ENCODE measurements around the gene SFXN5.

SFXN5 gene

DNA sequence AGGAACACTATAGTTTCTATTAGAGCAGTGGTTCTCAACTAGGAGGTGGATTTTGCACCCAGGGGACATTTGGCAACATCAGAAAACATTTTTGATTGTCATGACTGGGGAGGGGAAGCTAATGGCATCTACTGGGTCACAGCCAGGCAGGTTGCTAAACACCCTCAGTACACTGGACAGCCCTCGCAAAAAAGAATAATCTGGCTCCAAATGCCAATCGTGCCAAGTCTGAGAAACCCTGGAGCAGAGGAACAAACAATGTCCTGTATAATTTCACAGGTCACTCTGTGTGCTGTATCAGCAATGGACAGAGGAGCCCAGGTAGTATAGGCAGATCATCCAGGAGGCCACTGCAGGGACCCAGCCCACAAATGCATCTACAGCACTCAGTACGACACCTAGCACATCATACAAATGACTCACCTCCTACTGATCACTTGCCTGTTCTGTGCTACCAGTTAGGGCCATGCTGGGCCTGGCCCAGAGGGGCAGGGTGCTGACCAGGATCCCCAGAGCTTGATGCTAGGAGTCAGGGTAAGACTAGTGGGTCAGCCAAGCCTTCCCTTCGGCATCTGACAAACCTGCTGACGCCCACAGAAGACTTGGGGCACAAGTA lies 37.6 kb downstream of the SFXN5 start:
- TF ChIP-seq, protein P1, sequence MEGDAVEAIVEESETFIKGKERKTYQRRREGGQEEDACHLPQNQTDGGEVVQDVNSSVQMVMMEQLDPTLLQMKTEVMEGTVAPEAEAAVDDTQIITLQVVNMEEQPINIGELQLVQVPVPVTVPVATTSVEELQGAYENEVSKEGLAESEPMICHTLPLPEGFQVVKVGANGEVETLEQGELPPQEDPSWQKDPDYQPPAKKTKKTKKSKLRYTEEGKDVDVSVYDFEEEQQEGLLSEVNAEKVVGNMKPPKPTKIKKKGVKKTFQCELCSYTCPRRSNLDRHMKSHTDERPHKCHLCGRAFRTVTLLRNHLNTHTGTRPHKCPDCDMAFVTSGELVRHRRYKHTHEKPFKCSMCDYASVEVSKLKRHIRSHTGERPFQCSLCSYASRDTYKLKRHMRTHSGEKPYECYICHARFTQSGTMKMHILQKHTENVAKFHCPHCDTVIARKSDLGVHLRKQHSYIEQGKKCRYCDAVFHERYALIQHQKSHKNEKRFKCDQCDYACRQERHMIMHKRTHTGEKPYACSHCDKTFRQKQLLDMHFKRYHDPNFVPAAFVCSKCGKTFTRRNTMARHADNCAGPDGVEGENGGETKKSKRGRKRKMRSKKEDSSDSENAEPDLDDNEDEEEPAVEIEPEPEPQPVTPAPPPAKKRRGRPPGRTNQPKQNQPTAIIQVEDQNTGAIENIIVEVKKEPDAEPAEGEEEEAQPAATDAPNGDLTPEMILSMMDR (conservative IDR thresholded peaks at IDR 0.05; ENCODE audit: low read depth, low read length) = no peak
- Histone ChIP-seq H3K27ac (no peak overlapping the region), H3K36me3 (ENCODE audit: insufficient read depth) (no peaks in the 10 kb centered on the region), H3K4me3 (IDR thresholded peaks at IDR 0.05; ENCODE audit: insufficient read depth, low read depth, low read length) (no peak overlapping the region), H3K79me2 (ENCODE audit: insufficient read depth, low read depth) (no peaks in the 10 kb centered on the region), H3K27me3 (ENCODE audit: insufficient read depth, low read depth) (no peaks in the 10 kb centered on the region), H3K4me2 (no peak overlapping the region), H4K20me1 (ENCODE audit: insufficient read depth) (no peaks in the 10 kb centered on the region), H2AFZ (ENCODE audit: low read depth) (no peak overlapping the region), H3K9ac (no peak overlapping the region), H3K4me1 (ENCODE audit: low read depth, poor library complexity, severe bottlenecking) (no peaks in the 10 kb centered on the region)

DNA sequence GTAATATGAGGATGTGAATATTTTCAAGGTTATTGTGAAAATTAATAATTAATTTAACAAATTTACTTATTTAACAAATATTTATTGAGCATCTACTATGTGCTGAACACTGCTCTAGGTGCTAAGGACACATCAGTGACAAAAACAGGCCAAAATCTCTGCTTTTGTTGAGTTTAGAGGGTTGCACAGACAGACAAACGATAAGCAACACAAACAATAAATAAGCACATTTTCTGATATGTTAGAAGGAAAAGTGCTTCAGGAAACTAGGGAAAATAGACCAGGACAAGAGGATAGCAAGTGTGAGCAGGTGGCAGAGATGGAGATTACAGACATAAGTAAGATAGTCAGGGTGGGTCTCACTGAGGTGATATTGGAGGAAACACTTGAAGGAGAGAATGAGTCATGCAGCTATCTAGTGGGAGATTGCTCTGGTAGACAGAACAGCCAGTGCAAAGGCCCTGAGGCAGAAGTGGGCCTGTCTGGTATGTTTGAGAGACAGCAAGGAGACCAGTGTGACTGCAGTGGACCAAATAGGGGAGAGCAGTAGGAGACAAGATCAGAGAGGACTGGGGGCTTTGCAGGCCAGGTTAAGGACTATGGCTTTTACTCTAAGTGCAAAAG lies 38.3 kb downstream of the SFXN5 start:
- no peak overlapping the region for H3K9ac ChIP-seq
- H3K4me1 ChIP-seq (ENCODE audit: low read depth, poor library complexity, severe bottlenecking) = no peaks in the 10 kb centered on the region
- no peaks in the 10 kb centered on the region for H3K27me3 ChIP-seq (ENCODE audit: insufficient read depth, low read depth)
- H3K27ac ChIP-seq = no peak overlapping the region
- H4K20me1 ChIP-seq (ENCODE audit: insufficient read depth) = no peaks in the 10 kb centered on the region
- no peak overlapping the region for H3K4me3 ChIP-seq (IDR thresholded peaks at IDR 0.05; ENCODE audit: insufficient read depth, low read depth, low read length)
- no peaks in the 10 kb centered on the region for H3K79me2 ChIP-seq (ENCODE audit: insufficient read depth, low read depth)
- TF ChIP-seq, protein P1 (conservative IDR thresholded peaks at IDR 0.05; ENCODE audit: low read depth, low read length) = no peak
- H3K4me2 ChIP-seq = no peak overlapping the region
- no peaks in the 10 kb centered on the region for H3K36me3 ChIP-seq (ENCODE audit: insufficient read depth)
- no peak overlapping the region for H2AFZ ChIP-seq (ENCODE audit: low read depth)

DNA sequence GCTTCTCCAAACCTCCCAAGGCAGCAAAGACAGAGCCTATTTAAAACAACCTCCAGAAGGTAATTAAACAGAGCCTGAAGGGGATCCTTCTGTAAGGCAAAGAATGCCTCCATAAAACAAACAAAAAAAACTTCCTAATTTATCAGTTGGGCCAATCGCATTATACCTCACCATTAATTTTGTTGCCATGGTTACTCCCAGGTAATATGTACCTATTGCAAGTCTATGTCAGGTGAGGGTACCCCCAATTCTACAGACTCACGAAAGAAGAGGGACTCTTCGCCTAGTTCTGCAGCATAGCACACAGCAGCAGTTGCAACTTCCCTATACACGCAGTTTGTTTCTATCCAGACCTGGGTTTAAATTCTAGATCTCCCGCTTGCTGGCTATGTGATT lies 38.8 kb downstream of the SFXN5 start:
- no peak overlapping the region for H3K4me2 ChIP-seq
- H3K36me3 ChIP-seq (ENCODE audit: insufficient read depth) = no peaks in the 10 kb centered on the region
- no peak overlapping the region for H3K4me3 ChIP-seq (IDR thresholded peaks at IDR 0.05; ENCODE audit: insufficient read depth, low read depth, low read length)
- no peaks in the 10 kb centered on the region for H3K79me2 ChIP-seq (ENCODE audit: insufficient read depth, low read depth)
- H3K27ac ChIP-seq = no peak overlapping the region
- H3K4me1 ChIP-seq (ENCODE audit: low read depth, poor library complexity, severe bottlenecking) = no peaks in the 10 kb centered on the region
- no peaks in the 10 kb centered on the region for H4K20me1 ChIP-seq (ENCODE audit: insufficient read depth)
- H3K9ac ChIP-seq = no peak overlapping the region
- TF ChIP-seq, protein P1 (conservative IDR thresholded peaks at IDR 0.05; ENCODE audit: low read depth, low read length) = no peak
- no peak overlapping the region for H2AFZ ChIP-seq (ENCODE audit: low read depth)
- H3K27me3 ChIP-seq (ENCODE audit: insufficient read depth, low read depth) = no peaks in the 10 kb centered on the region

DNA sequence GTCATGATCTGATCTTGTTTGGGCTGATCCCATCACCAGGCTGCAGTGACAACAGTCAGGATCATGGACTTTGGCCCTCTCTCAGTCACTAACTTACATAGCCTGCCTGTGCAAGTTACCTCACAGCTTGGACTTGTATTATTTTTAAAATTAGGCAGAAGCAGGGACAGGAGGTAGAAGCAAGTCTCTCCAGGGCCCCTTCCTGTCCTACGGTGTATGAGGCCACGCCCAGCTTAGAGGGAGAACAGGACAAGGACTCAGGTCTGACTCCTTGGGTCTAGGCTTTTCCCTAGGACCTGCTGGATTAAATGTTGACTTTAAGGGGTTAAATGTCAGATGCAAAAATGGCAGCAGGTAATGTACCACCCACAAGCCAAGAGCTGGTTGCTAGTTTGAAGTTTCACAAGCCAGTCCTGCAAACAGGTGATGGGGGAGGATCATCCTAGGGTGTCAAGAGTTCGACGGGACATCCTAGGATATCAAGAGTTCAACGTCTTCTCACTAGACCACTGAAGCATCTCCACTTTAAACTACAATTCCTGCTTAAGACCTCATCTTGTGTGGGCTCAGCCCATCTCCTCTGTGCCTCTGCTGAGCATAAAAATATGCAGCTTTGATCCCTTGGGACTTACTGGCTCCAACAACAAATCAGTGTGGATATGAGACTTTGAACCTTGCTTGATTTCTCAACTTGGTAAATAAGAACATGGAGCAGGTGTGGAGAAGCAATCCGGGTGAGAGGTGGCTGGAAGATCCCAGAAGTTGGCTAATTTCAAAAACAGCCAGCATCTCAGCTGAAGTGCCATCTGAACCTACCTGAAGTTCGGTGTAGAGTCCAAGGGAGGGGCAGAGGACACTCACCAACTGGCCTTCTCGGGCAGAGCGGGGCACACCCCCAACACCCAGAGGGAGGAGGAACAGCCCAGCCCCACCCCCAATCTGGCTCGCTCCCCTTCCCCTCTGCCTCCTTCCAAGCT lies 39.5 kb downstream of the SFXN5 start:
- Histone ChIP-seq H3K27me3 (ENCODE audit: insufficient read depth, low read depth) (no peaks in the 10 kb centered on the region), H3K4me3 (IDR thresholded peaks at IDR 0.05; ENCODE audit: insufficient read depth, low read depth, low read length) (no peak overlapping the region), H3K4me2 (no peak overlapping the region), H4K20me1 (ENCODE audit: insufficient read depth) (no peaks in the 10 kb centered on the region), H3K36me3 (ENCODE audit: insufficient read depth) (no peaks in the 10 kb centered on the region), H3K9ac (no peak overlapping the region), H2AFZ (ENCODE audit: low read depth) (no peak overlapping the region), H3K4me1 (ENCODE audit: low read depth, poor library complexity, severe bottlenecking) (no peaks in the 10 kb centered on the region), H3K79me2 (ENCODE audit: insufficient read depth, low read depth) (no peaks in the 10 kb centered on the region), H3K27ac (no peak overlapping the region)
- TF ChIP-seq, protein P1 (conservative IDR thresholded peaks at IDR 0.05; ENCODE audit: low read depth, low read length) = no peak

All from KMS-11 (cell line).